GM06990 (cell line): ENCODE measurements around the gene ZDHHC7.
"Not testable (repeated sequence)": the region's sequence is repeated elsewhere in the genome, so short reads cannot be mapped to it uniquely, and the experiment has no call there.

Source experiments
- DNase-seq: peaks from one replicate; pipeline ENCODE4 v3.0.0-alpha.2; 2011; ENCODE audit not compliant: insufficient read length; ENCODE audit errors: extremely low read depth
- H3K27me3 ChIP-seq: replicated peaks from 2 replicates; pipeline ENCODE4 v1.6.0; 2011; ENCODE audit warnings: low read length; ENCODE audit not compliant: control insufficient read depth, insufficient read depth
- H3K36me3 ChIP-seq: 2 replicates; pipeline ENCODE4 v1.5.1; 2011; ENCODE audit warnings: low read length; ENCODE audit not compliant: control insufficient read depth, insufficient read depth
- H3K4me3 ChIP-seq: replicated peaks from 2 replicates; pipeline ENCODE4 v1.5.1; 2011; ENCODE audit warnings: low read depth, mild to moderate bottlenecking, control low read depth, low read length
- TF ChIP-seq, protein P1 (sequence below): IDR thresholded peaks from 2 replicates; pipeline ENCODE4 v1.5.1; 2011; ENCODE audit warnings: low read length, control low read depth, mild to moderate bottlenecking, inconsistent platforms; ENCODE audit not compliant: insufficient read depth, poor library complexity, severe bottlenecking

The ZDHHC7 gene

DNA sequence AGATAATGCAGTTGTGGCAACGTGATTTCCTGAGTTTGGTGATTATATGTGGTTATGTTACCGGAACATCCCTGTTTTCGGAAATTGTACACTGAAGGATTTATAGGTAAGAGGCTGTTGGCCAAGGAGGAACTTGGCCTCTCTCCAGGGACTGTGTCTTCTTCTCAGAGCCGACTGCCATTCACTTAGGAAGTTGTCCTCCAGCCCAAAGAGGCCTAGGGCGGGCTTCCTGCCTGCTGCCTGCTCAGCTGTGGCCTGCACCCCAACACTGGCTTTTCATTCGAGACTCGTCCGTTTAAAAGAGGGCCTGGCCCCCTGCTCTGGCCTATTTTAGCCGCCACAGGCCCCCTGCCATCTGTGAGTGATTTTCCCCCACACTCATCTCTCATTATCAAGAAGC is 64.3 kb downstream of the ZDHHC7 start:
- TF ChIP-seq, protein P1, sequence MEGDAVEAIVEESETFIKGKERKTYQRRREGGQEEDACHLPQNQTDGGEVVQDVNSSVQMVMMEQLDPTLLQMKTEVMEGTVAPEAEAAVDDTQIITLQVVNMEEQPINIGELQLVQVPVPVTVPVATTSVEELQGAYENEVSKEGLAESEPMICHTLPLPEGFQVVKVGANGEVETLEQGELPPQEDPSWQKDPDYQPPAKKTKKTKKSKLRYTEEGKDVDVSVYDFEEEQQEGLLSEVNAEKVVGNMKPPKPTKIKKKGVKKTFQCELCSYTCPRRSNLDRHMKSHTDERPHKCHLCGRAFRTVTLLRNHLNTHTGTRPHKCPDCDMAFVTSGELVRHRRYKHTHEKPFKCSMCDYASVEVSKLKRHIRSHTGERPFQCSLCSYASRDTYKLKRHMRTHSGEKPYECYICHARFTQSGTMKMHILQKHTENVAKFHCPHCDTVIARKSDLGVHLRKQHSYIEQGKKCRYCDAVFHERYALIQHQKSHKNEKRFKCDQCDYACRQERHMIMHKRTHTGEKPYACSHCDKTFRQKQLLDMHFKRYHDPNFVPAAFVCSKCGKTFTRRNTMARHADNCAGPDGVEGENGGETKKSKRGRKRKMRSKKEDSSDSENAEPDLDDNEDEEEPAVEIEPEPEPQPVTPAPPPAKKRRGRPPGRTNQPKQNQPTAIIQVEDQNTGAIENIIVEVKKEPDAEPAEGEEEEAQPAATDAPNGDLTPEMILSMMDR, result no peak
- H3K27me3 ChIP-seq, result no peaks in the 10 kb centered on the region
- H3K4me3 ChIP-seq, result no peak overlapping the region
- H3K36me3 ChIP-seq, result no peaks in the 10 kb centered on the region
- DNase-seq, result no peak

DNA sequence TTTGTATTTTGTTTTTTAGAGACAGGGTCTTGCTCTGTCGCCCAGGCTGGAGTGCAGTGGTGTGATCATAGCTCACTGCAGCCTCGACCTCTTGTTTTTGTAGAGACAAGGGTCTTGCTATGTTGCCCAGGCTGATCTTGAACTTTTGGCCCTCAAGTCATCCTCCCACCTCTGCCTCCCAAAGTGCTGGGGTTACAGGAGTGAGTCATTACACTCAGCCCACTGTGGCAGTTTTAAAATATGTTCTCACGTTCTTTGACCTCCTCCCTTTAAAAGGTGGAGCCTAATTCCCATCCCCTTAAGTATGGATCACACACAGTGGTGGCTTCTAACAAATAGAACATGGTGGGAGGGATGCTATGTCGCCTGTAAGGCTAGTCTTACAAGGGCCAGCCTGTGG is 67.7 kb downstream of the ZDHHC7 start:
- H3K27me3 ChIP-seq, result no peaks in the 10 kb centered on the region; the same call in 1 of the 2 replicates
- TF ChIP-seq, protein P1, result no peak

DNA sequence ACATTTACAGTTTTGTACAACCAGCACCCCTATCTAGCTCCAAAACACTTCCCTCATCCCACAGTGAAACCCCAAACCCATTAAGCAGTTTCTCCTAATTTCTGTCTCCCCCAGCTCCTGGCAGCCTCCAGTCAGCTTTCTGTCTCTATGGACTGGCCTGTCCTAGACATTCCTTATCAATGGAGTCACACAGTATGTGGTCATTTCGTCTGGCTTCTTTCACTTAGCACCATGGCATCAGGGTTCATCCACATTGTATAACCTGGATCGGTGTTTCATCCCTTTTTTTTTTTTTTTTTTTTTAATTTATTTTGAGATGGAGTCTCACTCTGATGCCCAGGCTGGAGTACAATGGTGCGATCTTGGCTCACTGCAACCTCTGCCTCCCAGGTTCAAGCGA is 68.5 kb downstream of the ZDHHC7 start:
- DNase-seq, result no peak
- no peaks in the 10 kb centered on the region; the same call in 1 of the 2 replicates for H3K27me3 ChIP-seq
- TF ChIP-seq, protein P1, result no peak
- H3K36me3 ChIP-seq, result no peaks in the 10 kb centered on the region
- no peak overlapping the region for H3K4me3 ChIP-seq

More for the DNA sequence above, 67.7 kb downstream of the ZDHHC7 start:
- Histone ChIP-seq H3K4me3 (no peak overlapping the region), H3K36me3 (no peaks in the 10 kb centered on the region)
- DNase-seq, result no peak

DNA sequence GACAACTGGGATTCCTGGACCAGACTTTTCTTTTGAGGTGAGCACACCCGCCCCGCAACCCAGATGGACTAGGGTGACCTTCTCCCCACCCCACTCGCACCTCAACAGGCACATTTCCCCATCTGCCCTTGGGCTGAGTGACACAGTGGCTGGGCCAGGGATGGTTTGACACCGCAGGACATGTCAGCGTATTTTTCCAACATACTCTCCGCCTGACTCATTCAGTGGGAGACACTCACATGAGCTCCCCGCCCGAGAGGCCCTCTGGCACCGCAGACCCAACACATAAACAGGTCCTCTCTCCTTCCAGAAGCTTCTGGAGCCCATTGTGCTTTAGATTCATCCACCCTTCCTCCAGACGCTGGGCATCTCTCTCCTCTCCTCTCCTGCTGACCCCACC is 69.4 kb downstream of the ZDHHC7 start:
- TF ChIP-seq, protein P1, result no peak
- DNase-seq, result no peak

DNA sequence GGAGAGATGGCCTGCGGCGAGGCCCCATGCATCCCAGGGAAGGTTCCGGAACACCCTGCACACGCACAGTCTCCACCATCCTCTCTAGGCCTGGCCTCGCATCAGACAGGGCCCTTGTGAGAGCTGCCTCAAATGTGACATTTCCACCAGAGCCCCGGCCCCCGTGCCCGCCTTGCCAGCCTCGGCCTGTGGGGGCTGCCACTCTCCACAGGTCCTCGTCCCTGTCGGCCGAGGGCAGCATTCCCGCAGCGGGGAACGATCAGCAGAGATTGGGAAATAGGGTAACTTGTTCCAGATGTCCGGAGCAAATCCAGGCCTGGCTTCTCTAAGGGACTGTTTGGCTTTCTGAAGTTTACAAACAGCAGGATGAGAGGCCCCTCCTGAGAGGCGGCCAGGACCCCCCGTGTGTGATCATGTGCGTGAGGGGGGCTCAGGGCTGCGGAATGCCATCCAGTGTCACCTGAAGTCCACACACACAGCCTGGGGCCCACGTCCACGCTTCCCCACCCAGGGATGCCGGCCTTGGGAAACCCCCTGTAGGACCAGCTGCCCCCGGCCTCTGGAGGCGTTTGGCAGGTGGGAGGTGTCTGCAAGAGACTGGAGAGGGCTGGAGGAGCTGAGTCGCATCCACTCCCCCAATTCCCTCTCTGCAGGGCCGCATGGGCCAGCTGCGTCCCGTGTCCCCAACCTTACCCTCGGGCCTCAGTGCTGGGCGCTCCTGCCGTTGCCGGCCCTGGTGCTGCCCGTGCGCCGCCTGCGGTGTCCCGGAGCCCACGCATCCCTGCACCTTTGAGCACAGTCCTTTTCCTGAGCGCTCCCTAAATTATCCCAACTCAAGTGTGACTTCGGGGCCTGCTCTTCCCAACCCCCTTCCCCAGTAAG is 70.4 kb downstream of the ZDHHC7 start:
- Histone ChIP-seq H3K27me3 (no peaks in the 10 kb centered on the region; the same call in 1 of the 2 replicates), H3K4me3 (no peak overlapping the region), H3K36me3 (no peaks in the 10 kb centered on the region)
- DNase-seq, result no peak
- TF ChIP-seq, protein P1, result no peak

More for the DNA sequence above, 69.4 kb downstream of the ZDHHC7 start:
- Histone ChIP-seq H3K4me3 (no peak overlapping the region), H3K27me3 (no peaks in the 10 kb centered on the region; the same call in 1 of the 2 replicates), H3K36me3 (no peaks in the 10 kb centered on the region)

DNA sequence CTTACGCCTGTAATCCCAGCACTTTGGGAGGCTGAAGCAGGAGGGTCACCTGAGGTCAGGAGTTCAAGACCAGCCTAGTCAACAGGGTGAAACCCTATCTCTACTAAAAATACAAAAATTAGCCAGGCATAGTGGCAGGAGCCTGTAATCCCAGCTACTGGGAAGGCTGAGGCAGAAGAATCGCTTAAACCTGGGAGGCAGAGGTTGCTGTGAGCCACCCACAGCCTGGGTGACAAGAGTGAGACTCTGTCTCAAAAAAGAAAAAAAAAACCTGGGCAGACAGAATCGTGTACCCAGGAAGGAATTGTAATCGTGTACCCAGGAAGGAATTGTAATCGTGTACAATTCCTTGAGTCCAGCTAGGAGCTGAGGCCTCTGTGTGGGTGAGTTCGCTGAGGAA is 72.7 kb downstream of the ZDHHC7 start:
- not testable (repeated sequence) for H3K27me3 ChIP-seq, DNase-seq, H3K36me3 ChIP-seq, H3K4me3 ChIP-seq
